GM18517 (cell line): ENCODE measurements around the gene GDNF.

Source experiments
- ATAC-seq: cut with Tn5 transposase; IDR thresholded peaks from one replicate; pipeline ENCODE4 v1.9.1; 2021; ENCODE audit warnings: mild to moderate bottlenecking, moderate library complexity; ENCODE audit not compliant: unreplicated experiment

GDNF gene

GRCh38 chr5:37847978-37848425 is 8.2 kb upstream of the GDNF start:
- no peak for ATAC-seq

GRCh38 chr5:37846786-37847310 is 7.0 kb upstream of the GDNF start:
- ATAC-seq = no peak

GRCh38 chr5:37844009-37844408 is 4.2 kb upstream of the GDNF start:
- no peak for ATAC-seq

GRCh38 chr5:37842048-37842447 is 2.2 kb upstream of the GDNF start:
- no peak for ATAC-seq

GRCh38 chr5:37841203-37841602 is 1.4 kb upstream of the GDNF start:
- no peak for ATAC-seq

- no peak for ATAC-seq
These were observed 503 bp upstream of the GDNF start for GRCh38 chr5:37840053-37841034.

GRCh38 chr5:37838933-37839341 is 904 bp downstream of the GDNF start:
- no peak for ATAC-seq

- ATAC-seq = no peak
These were observed 1.5 kb downstream of the GDNF start for GRCh38 chr5:37838152-37838932.

GRCh38 chr5:37837414-37838032 is 2.3 kb downstream of the GDNF start:
- ATAC-seq = peak; percentile 57

- ATAC-seq = peak; percentile 14
These were observed 3.0 kb downstream of the GDNF start for GRCh38 chr5:37836592-37837413.

GRCh38 chr5:37836235-37836591 is 3.6 kb downstream of the GDNF start:
- no peak for ATAC-seq

- ATAC-seq = no peak
These were observed 4.4 kb downstream of the GDNF start for GRCh38 chr5:37835380-37835973.

GRCh38 chr5:37834542-37835379 is 5.1 kb downstream of the GDNF start:
- ATAC-seq = no peak

- no peak for ATAC-seq
These were observed 5.9 kb downstream of the GDNF start for GRCh38 chr5:37833990-37834389.

- no peak for ATAC-seq
These were observed 7.9 kb downstream of the GDNF start for GRCh38 chr5:37831821-37832534.

GRCh38 chr5:37830348-37830747 is 9.5 kb downstream of the GDNF start:
- ATAC-seq = no peak

GRCh38 chr5:37825334-37825915 is 14.4 kb downstream of the GDNF start:
- ATAC-seq = no peak
